Gastrocnemius medialis (tissue), 4 donors: ENCODE results near the gene DHH.

ENCODE experiments used
- CTCF ChIP-seq, 5 experiments: fragments of 450-650 bp in 3 of 5; fragments of 200-600 bp in 2 of 5; sonication (generic) in 2 of 5; IDR thresholded peaks in 4 of 5; conservative IDR thresholded peaks in 1 of 5; 1 replicate in 4 of 5; 2 replicates in 1 of 5; pipeline ENCODE4 v1.5.1; 2016 to 2019; ENCODE audit warnings: antibody characterized with exemption in 5 of 5, mild to moderate bottlenecking in 3 of 5, moderate library complexity in 3 of 5
- POLR2A ChIP-seq, 2 donors: fragments of 450-650 bp; IDR thresholded peaks; one replicate each; pipeline ENCODE4 v1.6.1; 2017; ENCODE audit warnings: antibody characterized with exemption in 2 of 2, mild to moderate bottlenecking in 2 of 2, moderate library complexity in 2 of 2

GRCh38 chr12:49091056-49091835 lies 3.4 kb downstream of the DHH start:
- TF ChIP-seq POLR2A (IDR thresholded peaks at IDR 0.05), result no peak
- TF ChIP-seq CTCF (IDR thresholded peaks at IDR 0.05 in 4 of 5, conservative IDR thresholded peaks at IDR 0.05 in 1 of 5), result no peak
